Neural cell (in vitro differentiated cells): Measurements from ENCODE around the gene HK2.

ENCODE experiments used
- CTCF ChIP-seq: fragments of 450-650 bp; IDR thresholded peaks from 2 replicates; pipeline ENCODE4 v1.5.1; 2014; ENCODE audit warnings: antibody characterized with exemption, mild to moderate bottlenecking, moderate library complexity; ENCODE audit not compliant: poor library complexity, severe bottlenecking
- SMC3 ChIP-seq: fragments of 450-650 bp; conservative IDR thresholded peaks from 2 replicates; pipeline ENCODE4 v1.6.1; 2014; ENCODE audit warnings: antibody characterized with exemption, mild to moderate bottlenecking, moderate library complexity; ENCODE audit not compliant: poor library complexity

- TF ChIP-seq CTCF, result no peak
- TF ChIP-seq SMC3, result no peak
Observed at GRCh38 chr2:74873678-74874640, 40.0 kb downstream of the HK2 start.
